GM21786 (cell line): ENCODE results near the gene C9.
"Not testable (repeated sequence)": the region's sequence is repeated elsewhere in the genome, so short reads cannot be mapped to it uniquely, and the experiment has no call there.

Experiments
- ATAC-seq: cut with Tn5 transposase; IDR thresholded peaks from one replicate; pipeline ENCODE4 v1.9.1; 2021; ENCODE audit not compliant: unreplicated experiment

The C9 gene

GRCh38 chr5:39333104-39333503 is 31.2 kb downstream of the C9 start:
- ATAC-seq = no peak

- ATAC-seq = no peak
Measured at GRCh38 chr5:39331861-39332381, 32.4 kb downstream of the C9 start.

- ATAC-seq = no peak
Measured at GRCh38 chr5:39328731-39329130, 35.6 kb downstream of the C9 start.

GRCh38 chr5:39323542-39323941 is 40.8 kb downstream of the C9 start:
- no peak for ATAC-seq

GRCh38 chr5:39319395-39319794 is 44.9 kb downstream of the C9 start:
- ATAC-seq = no peak

- not testable (repeated sequence) for ATAC-seq
Measured at GRCh38 chr5:39316464-39316863, 47.8 kb downstream of the C9 start.

GRCh38 chr5:39315995-39316394 is 48.3 kb downstream of the C9 start:
- no peak for ATAC-seq

- ATAC-seq = no peak
Measured at GRCh38 chr5:39314591-39314990, 49.7 kb downstream of the C9 start.

- ATAC-seq = no peak
Measured at GRCh38 chr5:39309534-39309933, 54.8 kb downstream of the C9 start.

GRCh38 chr5:39302472-39302871 is 61.8 kb downstream of the C9 start:
- peak; percentile 58 for ATAC-seq

- ATAC-seq = no peak
Measured at GRCh38 chr5:39301406-39301805, 62.9 kb downstream of the C9 start.

- no peak for ATAC-seq
Measured at GRCh38 chr5:39299962-39300361, 64.3 kb downstream of the C9 start.

- no peak for ATAC-seq
Measured at GRCh38 chr5:39294736-39295135, 69.6 kb downstream of the C9 start.

- no peak for ATAC-seq
Measured at GRCh38 chr5:39284552-39284951, 79.7 kb downstream of the C9 start.

GRCh38 chr5:39283231-39283818 is 81.0 kb downstream of the C9 start:
- peak; percentile 98 for ATAC-seq

GRCh38 chr5:39282561-39282960 is 81.7 kb downstream of the C9 start:
- ATAC-seq = no peak

GRCh38 chr5:39275865-39276264 is 88.4 kb downstream of the C9 start:
- not testable (repeated sequence) for ATAC-seq

- ATAC-seq = peak; percentile 79
Measured at GRCh38 chr5:39274398-39275085, 89.8 kb downstream of the C9 start.

- no peak for ATAC-seq
Measured at GRCh38 chr5:39273314-39273954, 90.9 kb downstream of the C9 start.

- not testable (repeated sequence) for ATAC-seq
Measured at GRCh38 chr5:39272869-39273231, 91.4 kb downstream of the C9 start.

GRCh38 chr5:39270225-39270848 is 94.0 kb downstream of the C9 start:
- peak; percentile 81 for ATAC-seq

- ATAC-seq = no peak
Measured at GRCh38 chr5:39267186-39267585, 97.1 kb downstream of the C9 start.
